SK-N-MC (cell line): ENCODE results near the gene KLK7.

ENCODE experiments used
- EZH2 ChIP-seq: fragments of 200-600 bp; sonication (generic); IDR thresholded peaks from one replicate; pipeline ENCODE4 v1.6.1; 2017; ENCODE audit warnings: antibody characterized with exemption
- FOXP2 ChIP-seq: optimal IDR thresholded peaks from 2 replicates; pipeline ENCODE3; 2011; ENCODE audit warnings: mild to moderate bottlenecking, moderate library complexity; ENCODE audit not compliant: insufficient read depth; ENCODE audit errors: extremely low read length, control extremely low read depth
- POLR2AphosphoS5 ChIP-seq: IDR thresholded peaks from 2 replicates; pipeline ENCODE4 v1.6.1; 2012; ENCODE audit warnings: mild to moderate bottlenecking, low read depth, low read length, borderline replicate concordance

- TF ChIP-seq EZH2 = no peak
- TF ChIP-seq POLR2AphosphoS5 = no peak
- TF ChIP-seq FOXP2 = no peak
Observed at GRCh38 chr19:51014242-51014641, 30.5 kb upstream of the KLK7 start.
